HG03108 (cell line): ENCODE data around the gene PLEKHN1.
"Not testable (repeated sequence)": the region's sequence is repeated elsewhere in the genome, so short reads cannot be mapped to it uniquely, and the experiment has no call there.

ENCODE experiments used
- ATAC-seq: cut with Tn5 transposase; IDR thresholded peaks from one replicate; pipeline ENCODE4 v1.9.1; 2021; ENCODE audit warnings: moderate library complexity; ENCODE audit not compliant: unreplicated experiment

Gene PLEKHN1

GRCh38 chr1:991275-991674 lies 25.0 kb downstream of the PLEKHN1 start:
- ATAC-seq: not testable (repeated sequence)

DNA sequence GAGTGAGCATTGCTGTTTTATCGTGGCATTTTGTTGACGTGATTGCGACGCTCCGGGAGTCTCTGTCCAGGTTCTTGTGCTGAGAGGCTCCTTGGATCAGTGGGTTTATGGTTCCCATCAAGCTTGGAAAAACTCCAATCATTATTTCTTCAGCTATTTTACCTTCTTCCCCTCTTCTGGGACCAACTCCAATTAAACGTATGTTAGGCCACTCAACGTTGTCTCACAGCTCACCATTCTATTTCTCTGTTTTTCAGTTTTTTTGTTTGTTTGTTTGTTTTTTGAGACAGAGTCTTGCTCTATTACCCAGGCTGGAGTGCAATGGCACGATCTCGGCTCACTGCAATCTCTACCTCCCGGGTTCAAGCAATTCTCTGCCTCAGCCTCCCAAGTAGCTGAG lies 25.6 kb downstream of the PLEKHN1 start:
- no peak for ATAC-seq

- no peak for ATAC-seq
These were observed 26.1 kb downstream of the PLEKHN1 start for GRCh38 chr1:992362-992761.

- no peak for ATAC-seq
These were observed 27.2 kb downstream of the PLEKHN1 start for GRCh38 chr1:993379-993995.

- ATAC-seq: not testable (repeated sequence)
These were observed 28.3 kb downstream of the PLEKHN1 start for GRCh38 chr1:994546-994945.

DNA sequence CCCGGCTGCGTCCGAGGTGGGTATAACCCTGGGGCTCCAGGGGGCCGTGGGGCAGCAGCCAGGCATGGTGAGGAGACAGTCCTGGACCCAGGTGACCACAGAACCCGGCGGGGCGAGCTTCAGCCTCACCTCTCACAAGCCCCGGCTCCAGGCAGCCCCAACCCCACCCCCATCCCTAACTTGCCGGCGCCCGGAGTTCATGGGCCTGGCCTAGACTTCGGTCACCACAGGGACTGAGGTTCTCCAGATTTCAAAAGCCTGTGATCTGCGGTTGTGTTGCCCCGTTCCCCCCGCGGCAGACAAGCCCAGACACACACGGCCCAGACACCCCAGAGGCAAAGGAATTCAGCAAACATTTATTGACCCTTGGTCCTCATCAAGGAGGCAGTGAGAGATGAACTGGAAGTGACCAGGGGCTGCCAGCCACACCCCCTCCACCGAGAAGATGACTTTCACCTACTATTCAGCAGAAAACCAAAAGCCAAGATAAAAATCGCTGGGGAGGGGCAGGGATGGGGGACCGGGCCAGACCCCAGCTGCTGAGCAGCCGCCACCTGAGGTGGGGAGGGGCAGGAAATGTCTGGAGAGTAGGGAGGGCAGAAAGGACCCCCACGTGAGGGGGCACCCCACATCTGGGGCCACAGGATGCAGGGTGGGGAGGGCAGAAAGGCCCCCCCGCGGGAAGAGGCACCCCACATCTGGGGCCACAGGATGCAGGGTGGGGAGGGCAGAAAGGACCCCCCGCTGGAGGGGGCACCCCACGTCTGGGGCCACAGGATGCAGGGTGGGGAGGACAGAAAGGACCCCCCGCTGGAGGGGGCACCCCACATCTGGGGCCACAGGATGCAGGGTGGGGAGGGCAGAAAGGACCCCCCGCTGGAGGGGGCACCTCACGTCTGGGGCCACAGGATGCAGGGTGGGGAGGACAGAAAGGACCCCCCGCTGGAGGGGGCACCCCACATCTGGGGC lies 29.7 kb downstream of the PLEKHN1 start:
- no peak for ATAC-seq

- no peak for ATAC-seq
These were observed 30.8 kb downstream of the PLEKHN1 start for GRCh38 chr1:996851-997712.

- ATAC-seq: no peak
These were observed 31.4 kb downstream of the PLEKHN1 start for GRCh38 chr1:997713-997992.

DNA sequence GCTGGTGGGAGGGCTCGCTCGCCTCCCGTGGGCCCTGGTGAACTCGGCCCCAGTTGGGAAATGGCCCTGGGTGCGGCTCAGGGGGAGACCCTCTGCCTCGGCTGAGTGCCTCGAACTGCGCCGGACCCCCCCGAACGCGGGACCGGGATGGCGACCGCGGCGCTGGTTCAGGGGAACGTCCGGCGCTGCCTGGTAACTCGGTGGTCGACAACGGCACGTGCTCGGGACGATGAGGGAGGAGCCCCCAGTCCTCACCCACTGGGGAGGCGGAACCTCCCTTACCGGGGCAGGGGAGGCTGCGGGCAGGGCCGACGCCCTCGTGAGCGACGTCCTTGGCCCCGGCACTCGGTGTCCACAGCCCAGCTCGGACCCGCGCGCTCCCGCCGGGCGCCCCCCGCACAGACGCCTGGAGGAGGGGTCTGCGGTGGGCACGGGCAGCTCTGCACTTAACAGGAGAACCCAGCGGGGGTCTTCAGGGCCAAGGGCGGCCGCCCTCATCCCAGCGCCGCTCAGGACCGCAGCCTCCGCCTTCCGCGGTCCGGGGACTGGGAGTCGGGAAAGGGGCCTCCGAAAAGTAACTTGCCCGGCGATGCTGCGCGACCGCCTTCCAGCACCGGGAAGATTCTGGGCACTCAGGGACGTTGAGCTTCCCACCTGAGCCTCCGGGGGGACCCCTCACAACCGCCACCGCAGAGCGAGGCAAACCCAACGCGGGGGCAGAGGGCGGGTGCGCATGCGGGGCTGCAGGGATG lies 31.9 kb downstream of the PLEKHN1 start:
- ATAC-seq: no peak

DNA sequence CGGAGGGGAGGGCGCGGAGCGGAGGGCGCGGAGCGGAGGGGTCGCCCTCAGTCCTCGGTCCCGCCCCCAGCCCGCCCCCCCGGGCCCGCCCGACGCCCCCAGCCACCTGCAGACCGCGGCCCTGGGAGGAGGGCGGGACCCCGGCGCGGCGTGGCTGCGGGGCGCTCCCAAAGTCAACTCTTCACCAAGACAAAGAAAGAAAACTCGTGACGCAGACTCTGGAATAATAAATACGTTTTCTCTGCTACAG lies 32.4 kb downstream of the PLEKHN1 start:
- ATAC-seq: no peak

- ATAC-seq: no peak
These were observed 32.9 kb downstream of the PLEKHN1 start for GRCh38 chr1:998995-999724.

DNA sequence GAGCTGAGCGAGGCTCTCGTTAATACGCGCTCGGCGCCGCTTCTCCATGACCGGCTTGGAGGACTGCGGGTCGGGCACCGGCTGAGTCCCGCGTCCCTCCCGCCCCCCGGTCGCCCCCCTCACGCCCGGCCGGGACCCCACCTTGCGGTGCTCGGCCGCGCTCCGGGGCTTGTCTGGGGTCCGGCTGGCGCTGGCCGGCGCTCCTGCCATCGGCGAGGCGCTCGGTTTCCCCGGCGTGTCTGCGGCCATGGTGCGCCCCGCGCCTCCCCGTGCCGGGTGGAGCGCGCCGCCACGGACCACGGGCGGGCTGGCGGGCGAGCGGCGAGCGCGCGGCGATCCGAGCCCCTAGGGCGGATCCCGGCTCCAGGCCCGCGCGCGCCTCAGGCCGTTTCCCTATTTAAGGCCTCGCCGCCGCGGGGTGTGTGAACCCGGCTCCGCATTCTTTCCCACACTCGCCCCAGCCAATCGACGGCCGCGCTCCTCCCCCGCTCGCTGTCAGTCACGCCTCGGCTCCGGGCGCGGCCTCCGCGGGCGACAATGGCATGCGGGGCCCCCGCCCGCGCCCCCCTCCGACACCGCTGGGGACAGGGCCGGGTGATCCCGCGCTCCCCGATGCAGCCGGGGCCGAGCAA lies 33.6 kb downstream of the PLEKHN1 start, which contains the start of gene HES4:
TSS of gene HES4 (minus strand) at position 373 of the 632 bp plus-strand sequence. CDS start at position 249, 124 bp downstream.
- peak; percentile 45 for ATAC-seq

GRCh38 chr1:1000357-1001056 lies 34.2 kb downstream of the PLEKHN1 start:
- ATAC-seq: peak; percentile 8

GRCh38 chr1:1001057-1001783 lies 34.9 kb downstream of the PLEKHN1 start:
- no peak for ATAC-seq

DNA sequence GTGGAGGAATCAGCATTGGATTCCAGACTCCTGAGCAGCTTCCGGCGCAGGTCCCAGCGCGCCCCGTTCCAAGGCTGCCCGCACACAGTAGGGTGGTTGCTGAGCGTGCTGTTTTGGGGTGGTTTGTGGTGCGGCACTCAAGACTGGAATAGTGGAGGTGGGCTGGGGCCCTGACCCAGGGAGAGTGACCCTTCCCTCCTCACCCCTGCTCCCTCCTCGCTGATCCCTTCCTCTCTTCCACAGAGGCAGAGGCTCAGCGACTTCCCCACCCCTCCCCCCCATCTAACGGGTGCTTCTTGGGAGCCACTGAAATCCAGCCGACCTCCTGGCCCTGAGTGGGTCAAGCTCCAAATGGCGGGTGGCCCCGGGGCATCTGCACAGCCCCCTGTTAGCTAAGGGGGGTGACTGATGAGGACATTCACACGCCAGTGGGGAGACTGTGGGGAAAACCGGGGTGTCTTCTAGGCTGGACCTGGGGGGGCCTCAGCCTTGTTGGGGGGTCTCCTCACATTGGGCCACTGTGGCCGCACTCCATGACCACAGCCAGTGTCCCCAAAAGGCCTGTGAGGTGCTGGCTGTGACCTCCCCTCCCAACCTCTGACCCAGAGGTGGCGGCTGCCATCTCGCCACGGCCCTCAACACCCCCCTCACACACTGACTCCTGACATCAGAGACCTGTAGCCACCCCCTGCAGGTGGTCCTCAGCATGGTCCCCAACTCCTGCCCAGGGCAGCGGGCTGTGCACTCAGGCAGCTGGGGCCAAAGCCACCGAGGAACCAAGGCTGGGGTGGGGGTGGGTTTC lies 37.5 kb downstream of the PLEKHN1 start:
- no peak for ATAC-seq

DNA sequence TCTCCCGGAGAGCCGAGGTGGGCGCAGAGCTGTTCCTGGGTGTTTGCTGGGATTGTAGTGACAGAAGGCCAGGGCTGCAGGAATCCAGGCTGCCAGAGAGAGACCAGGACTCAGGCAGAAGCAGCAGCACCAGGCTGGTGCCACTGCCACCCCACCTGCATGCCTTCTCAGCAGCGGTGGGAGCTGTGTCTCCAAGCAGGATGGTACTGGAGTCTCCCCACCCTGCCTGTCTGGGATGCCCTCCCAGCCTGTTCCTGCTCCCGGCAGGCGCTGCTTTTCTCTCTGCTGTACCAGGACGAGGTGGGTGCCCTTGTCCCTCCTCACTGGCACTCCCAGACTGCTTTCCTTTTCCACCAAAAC lies 38.1 kb downstream of the PLEKHN1 start:
- ATAC-seq: no peak

GRCh38 chr1:1004780-1005697 lies 38.8 kb downstream of the PLEKHN1 start:
- ATAC-seq: no peak
